Left renal cortex interstitium (tissue), 4 donors: ENCODE measurements around the gene RBMS2. TPM values are rescaled to one million over a fixed set of nuclear protein-coding genes. Genes with fewer than 3 reads are reported as not detected.
"Not testable (repeated sequence)": the region's sequence is repeated elsewhere in the genome, so short reads cannot be mapped to it uniquely, and the experiment has no call there.

Source experiments
- DNase-seq, 4 donors: peaks; one replicate each; pipeline ENCODE4 v3.0.0-alpha.2; 2013; ENCODE audit warnings: low read depth in 4 of 4, low spot score in 2 of 4, missing footprints in 1 of 4
- polyA plus RNA-seq, 4 donors: library from polyadenylated mRNA; unstranded; fragments of 120-200 nt; gene quantifications; one replicate each; pipeline ENCODE4 v1.2.1, GENCODE V29; 2013; ENCODE audit not compliant: insufficient read length in 4 of 4

The RBMS2 gene, protein sequence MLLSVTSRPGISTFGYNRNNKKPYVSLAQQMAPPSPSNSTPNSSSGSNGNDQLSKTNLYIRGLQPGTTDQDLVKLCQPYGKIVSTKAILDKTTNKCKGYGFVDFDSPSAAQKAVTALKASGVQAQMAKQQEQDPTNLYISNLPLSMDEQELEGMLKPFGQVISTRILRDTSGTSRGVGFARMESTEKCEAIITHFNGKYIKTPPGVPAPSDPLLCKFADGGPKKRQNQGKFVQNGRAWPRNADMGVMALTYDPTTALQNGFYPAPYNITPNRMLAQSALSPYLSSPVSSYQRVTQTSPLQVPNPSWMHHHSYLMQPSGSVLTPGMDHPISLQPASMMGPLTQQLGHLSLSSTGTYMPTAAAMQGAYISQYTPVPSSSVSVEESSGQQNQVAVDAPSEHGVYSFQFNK
- 10 to 100 TPM; 34.6 to 47.2 (median 39.0) TPM for polyA plus RNA-seq

DNA sequence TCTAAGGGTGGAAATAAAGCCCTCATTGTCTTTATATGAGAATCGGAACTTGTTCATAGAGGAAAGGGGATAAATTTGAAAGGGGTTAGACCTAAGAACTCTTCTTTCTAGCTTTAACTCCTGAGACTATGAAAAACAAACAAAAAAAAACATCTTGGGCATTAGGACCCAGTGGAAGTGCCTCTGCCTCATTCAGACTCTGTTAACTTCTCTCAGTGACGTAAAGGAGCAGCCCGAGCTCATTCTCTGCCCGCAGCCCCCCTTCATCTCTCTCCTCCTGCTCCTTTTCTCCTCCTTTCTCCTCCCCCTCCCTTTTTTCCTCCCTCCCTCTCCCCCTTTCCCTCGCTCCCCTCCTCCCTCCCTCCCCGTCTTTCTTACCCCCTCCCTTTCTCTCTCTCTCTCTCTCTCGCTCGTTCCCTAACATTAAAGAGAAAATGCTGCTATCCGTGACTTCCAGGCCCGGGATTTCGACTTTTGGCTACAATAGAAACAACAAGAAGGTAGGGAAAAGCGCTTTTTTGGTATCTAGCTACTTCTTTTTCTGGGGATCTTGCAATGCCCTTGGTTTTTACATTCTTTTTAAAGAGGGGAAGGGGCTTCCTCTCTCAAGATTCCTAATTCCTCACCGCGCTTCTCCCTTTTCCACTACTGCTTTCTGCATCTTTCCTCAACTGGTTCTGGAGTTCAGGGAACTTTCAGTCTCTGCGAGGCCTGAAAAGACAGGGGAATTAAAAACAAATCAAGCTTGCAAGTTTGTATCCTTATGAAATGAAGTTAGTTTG lies at the start of gene RBMS2:
Gene RBMS2 (plus strand): TSS at position 231 of the 782 bp plus-strand sequence. CDS start 204 bp downstream, at position 435.
- peak; percentile 73 to 84 (median 81) for DNase-seq

DNA sequence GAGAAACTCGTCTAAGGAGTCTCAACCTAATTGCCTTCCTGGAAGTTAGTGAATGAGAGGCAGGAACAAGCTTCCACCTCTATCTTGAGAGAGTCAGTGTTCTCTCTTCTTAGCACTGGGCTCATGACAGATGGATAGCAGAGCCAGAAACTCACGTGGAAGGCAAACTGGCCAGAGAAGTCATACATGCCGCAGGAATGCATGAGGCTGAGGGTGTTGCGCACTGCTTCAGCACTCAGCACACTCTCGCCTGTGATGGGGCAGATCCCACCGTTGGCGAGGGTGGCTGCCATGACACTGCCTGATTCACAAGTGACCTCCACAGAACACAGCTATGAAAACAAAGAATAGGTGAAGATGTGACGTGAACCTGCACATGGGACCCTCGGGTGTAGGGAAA lies 47.2 kb upstream of the RBMS2 start:
- DNase-seq = no peak

DNA sequence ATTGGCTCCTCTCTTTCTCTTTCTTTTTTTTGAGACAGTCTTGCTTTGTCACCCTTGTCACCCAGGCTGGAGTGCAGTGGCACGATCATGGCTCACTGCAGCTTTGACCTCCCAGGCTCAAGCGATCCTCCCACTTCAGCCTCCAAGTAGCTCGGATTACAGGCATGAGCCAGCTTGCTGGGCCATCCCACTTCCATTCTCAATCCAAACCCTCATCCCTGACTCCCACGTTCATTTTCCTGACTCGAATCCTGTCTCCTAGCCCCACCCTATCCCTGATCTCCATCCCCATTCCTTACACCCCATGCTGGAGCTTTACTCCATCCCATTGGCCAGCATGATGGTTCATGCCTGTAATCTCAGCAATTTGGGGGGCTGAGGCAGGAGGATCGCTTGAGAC lies 45.5 kb upstream of the RBMS2 start:
- DNase-seq = no peak

DNA sequence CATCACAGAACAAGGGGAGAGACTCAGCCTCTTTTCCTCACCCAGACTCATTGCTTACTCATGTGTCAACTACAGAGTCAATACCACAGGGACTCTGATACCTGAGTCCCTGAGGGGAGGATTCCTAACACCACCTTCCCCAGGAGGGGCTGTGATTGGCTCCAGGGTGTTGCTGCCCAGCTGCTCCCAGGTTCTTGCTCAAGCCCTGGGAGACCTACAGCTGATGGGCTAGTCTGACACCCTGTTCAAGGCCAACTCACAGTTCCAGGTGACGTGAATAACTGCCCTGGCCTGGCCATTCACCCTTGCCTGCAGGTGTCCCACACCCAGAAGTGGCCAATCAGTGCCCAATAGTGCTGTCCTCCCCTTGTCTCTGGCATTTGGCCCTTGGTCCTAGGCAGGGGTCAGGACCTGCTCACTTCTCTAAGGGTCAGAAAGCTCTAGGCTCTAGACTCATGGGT lies 44.6 kb upstream of the RBMS2 start:
- no peak for DNase-seq

DNA sequence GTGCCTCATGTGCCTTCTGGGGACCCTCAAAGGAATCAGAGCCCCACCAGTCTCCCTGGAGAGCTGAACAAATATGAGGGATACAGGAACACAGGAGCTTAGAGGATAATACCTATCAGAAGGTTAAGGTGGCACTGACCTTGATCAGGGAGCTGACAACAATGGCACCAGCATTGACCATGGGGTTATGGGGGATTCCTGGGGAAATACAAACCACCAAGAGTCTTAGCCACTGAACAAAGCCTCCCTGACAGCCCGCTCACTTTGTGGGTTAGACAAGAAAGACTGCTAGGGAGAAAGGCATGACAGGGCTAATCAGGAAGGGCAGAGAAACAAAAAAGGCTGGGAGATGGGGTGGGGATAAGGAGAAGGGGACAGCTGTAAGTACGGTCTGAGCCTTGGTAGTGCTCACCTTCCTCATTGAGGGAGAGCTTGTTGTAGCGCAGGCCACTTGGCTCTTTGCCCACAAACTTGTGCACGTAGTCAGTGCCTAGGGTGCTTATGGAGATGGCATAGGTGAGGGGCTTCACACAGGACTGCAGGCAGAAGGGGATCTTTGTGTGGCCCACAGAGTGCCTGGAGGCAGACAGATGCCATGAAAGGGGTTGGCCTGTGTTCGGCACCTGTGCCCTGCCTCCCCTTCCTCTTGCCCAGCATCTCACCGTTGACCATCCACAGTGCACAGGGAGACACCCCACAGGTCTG lies 43.9 kb upstream of the RBMS2 start:
- DNase-seq = no peak

DNA sequence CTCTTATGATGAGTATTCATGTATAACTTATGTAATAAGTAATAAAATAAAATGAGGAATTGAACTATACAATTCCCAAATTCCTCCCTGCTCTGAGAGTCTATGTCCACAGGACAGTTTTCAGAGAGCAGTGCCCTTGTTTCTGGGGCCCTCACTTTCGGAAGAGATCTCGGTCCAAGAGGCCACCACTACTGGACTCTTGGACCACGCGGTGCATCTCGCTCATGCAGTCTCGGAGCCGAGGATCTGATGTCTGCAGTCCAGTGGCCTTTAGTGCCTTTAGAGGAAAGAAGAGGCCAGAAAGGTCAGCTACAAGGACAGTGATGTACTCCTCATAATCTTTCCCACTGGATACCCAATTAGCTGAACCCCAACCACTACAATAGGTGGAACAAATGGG lies 42.0 kb upstream of the RBMS2 start:
- no peak for DNase-seq

DNA sequence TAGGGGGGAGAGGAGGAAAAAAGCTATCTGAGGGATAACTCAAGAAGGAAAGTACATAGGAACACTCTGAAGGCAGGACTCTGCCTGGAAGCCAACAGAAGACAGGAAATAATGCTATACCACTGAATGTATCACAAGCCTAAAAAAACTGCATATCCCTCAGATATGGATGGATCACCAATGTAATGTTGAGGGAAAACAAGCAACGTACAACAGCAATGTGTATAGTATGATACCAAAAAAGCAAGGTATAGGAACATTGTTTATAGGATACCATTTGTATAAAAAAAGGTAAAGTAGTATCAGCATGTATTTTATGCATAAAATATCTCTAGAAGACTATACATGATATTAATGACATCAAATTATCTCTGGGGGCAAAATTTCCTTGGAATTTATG lies 37.1 kb upstream of the RBMS2 start:
- DNase-seq = no peak

DNA sequence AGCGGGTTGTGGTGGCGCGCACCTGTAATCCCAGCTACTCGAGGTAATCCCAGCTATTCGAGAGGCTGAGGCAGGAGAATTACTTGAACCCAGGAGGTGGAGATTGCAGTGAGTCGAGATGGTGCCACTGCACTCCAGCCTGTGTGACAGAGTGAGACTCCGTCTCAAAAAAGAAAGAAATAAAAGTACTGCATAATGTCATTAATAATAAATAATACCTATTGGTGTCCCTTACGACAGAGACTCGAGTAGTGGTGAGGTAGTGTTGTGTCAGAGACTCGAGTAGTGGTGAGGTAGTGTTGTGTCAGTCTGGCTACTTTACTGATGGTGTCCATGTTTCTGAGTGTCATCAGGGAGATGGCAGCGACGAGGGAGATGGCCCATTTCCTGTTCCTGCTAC lies 34.9 kb upstream of the RBMS2 start:
- no peak for DNase-seq

DNA sequence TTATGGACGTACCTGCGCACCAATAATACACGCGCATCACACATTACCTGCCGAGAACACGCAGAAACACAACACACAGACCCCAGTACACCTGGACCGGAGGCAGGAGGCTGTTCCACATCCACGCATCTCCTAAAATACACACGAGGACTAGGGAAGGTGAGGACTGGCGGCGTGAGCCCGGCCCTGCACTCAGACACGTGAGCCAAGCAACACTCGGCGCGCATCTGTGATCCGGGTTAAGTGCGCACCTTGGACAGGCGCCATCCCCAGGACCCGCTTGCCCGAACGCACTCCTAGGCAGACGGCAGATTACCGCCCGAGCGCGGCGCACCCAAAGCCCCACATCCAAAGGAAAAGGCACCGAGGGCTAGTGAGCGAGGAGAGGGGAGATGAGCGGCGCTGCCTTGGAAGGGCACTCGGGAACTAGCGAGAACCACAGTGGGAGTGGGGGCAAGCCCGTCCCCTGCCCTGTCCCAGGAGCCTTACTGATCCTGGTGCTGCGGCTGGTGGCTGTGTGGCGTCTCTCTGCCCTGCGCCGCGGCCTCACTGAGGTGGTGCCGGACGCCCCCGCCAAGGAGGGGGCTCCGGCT lies 34.1 kb upstream of the RBMS2 start:
- DNase-seq = peak in 3 of 4 donors; percentile 7 to 34 (median 25)

DNA sequence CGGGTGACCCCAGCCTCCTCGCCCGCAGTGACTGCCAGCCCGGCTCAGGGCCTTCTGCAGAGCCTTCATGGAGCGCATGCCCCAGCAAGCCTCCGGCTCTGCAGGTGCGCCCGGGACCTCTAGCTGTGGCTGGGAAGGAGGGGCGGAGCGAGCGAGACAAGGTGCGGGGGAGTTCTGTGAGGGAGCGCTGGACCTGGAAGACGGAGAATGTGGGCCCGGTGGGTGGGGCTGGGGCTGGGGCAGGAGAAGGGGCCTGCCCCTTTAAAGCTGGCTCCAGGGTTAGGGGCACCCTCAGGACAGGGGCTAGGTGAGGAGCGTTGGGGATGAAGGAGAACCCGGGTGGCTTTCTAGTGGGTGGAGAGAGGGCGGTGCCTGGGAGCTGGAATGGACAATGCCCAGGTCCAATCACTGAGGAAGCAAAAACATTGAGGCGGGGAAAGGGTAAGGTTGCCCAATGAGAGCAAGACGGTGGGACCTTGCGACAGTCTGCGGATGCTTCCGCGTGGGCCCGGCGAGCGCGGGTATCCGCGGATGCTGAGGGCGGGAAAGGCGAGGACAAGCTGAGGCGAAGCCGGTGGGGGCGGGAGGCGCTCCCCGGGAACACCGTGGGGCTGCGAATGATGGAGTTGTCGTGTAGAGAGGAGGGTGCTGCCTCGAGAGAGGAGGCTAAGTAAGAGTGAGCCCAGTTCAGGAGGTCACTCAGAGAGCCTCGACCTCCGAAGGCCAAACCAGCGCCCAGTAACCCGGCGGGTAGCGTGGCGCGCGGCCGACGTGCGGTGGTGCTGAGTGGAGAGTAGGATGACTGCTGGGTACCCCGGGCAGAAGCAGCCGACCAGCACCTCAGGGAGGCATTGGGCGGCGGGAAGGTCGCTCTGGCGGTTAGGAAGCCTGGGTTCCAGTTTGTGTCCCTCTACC lies 33.3 kb upstream of the RBMS2 start, which contains the start of gene GLS2:
Gene GLS2 (minus strand): TSS at position 121 of the 915 bp plus-strand sequence. CDS start 43 bp downstream, at position 78.
- DNase-seq = peak; percentile 55 to 73 (median 59)

DNA sequence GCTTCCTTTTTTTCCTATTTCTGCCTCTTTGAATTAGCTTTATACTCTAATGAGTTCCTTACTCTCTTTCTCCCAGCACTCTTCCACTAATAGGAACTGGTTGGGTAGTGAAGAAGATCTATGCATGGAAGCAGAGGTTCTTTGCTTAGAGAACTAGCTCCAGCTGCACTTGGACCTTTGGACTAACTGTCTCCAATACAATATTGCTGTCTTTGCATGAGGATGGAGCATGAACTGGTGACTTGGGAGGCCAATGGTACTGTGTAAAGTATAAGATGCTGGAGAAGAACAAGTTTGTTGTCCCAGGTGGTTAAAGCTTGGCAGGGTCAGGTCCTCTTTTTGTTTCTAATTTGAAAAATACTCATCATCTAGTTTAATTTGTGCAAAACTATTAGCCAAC lies 31.3 kb upstream of the RBMS2 start:
- no peak for DNase-seq

DNA sequence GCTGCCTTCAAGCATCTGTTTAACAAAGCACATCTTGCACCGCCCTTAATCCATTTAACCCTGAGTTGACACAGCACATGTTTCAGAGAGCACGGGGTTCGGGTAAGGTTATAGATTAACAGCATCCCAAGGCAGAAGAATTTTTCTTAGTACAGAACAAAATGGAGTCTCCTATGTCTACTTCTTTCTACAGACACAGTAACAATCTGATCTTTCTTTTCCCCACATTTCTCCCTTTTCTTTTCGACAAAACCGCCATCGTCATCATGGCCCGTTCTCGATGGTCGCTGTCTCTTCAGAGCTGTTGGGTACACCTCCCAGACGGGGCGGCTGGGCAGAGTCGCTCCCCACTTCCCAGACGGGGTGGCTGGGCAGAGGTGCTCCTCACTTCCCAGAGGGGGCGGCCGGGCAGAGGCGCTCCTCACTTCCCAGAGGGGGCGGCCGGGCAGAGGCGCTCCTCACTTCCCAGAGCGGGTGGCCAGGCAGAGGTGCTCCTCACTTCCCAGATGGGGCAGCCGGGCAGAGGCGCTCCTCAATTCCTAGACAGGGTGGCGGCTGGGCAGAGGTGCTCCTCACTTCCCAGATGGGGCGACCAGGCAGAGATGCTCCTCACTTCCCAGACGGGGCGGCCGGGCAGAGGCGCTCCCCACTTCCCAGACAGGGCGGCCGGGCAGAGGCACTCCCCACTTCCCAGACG lies 28.1 kb upstream of the RBMS2 start:
- DNase-seq = not testable (repeated sequence)

DNA sequence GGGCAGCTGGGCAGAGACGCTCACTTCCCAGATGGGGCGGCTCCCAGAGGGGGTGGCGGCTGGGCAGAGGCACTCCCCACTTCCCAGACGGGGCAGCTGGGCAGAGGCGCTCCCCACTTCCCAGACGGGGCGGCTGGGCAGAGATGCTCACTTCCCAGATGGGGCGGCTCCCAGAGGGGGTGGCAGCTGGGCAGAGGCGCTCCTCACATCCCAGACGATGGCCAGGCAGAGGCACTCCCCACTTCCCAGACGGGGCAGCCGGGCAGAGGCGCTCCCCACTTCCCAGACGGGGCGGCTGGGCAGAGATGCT lies 27.6 kb upstream of the RBMS2 start:
- not testable (repeated sequence) for DNase-seq

DNA sequence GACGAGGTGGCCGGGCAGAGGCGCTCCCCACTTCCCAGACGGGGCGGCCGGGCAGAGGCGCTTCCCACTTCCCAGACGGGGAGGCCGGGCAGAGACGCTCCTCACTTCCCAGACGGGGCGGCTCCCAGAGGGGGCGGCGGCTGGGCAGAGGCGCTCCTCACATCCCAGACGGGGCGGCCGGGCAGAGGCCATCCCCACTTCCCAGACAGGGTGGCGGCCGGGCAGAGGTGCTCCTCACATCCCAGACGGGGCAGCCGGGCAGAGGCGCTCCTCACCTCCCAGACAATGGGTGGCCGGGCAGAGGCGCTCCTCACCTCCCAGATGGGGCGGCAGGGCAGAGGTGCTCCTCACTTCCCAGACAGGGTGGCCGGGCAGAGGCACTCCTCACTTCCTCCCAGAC lies 27.1 kb upstream of the RBMS2 start:
- not testable (repeated sequence) for DNase-seq

DNA sequence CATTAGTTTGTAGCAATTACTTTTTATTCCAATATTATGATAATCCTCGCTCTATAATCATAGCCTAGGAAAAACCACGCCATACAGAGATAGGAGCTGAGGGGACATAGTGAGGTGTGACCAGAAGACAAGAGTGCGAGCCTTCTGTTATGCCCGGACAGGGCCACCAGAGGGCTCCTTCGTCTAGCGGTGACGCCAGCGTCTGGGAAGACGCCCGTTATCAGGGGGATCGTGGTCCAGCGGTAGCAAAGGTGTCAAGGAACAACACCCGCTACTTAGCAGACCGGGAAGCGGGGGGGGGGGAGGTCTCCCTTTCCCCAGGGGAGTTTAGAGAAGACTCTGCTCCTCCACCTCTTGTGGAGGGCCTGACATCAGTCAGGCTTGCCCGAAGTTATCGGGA lies 24.9 kb upstream of the RBMS2 start:
- DNase-seq = not testable (repeated sequence)

DNA sequence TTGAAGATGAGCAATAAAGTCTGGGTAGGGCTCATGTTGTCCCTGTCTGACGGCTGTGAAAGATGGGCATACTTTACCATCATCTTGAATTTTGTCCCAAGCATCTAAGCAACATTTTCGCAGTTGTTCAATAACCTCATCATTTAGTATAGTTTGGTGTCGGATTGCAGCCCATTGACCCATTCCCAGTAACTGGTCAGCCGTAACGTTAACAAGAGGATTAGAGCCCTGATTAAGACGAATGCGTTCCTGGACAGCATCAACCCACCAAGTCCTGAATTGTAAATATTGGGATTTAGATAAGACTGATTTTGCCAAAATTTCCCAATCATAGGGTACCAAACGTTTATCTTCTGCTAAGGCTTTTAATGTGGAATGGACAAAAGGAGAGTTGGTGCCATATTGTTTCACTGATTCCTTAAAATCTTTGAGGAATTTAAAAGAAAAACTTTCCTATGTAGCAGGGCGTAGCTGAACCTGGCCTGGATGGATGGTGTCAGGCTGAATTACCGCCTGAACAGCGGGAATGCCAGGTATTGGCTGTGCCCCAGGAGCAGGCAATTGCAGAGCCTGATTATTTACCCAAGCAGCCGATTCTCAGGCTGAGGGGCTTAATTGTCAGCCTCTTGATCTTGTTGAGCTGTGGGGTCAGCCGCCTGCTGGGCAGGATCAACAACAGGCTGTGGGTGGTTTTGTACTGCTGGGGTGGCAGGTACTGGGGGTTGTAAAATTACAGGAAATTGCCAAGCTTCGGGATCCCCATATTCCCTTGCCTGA lies 23.3 kb upstream of the RBMS2 start:
- DNase-seq = not testable (repeated sequence)

DNA sequence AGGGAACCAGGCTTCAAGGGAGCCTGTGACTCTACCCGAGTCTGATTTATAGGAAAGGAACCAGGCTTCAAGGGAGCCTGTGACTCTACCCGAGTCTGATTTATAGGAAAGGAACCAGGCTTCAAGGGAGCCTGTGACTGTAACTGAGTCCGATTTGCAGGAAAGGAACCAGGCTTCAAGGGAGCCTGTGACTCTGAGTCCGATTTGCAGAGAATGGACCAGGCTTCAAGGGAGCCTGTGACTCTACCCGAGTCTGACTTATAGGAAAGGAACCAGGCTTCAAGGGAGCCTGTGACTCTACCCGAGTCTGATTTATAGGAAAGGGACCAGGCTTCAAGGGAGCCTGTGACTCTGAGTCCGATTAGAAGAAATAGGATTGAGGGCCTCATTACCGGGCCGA lies 22.2 kb upstream of the RBMS2 start:
- DNase-seq = not testable (repeated sequence)

DNA sequence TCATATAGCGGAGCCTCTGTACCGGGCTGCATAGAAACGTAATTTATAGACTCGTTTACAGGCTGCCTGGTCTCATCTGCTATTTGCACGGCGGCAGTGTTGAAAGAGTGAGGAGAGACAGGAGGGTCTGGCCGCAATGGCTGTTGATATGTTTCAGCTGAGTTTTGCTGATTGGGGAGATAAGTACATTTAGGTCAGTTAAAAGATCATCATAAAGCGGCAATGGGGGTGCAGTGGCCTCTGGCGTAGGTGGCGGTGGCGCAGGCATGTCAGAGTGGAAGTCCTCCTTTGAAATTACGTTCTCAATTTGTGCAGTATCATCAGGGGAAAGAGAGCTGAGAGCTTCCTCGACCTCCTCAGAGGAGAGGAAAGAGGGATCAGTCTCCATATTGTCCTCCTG lies 21.7 kb upstream of the RBMS2 start:
- not testable (repeated sequence) for DNase-seq
